Aorta (tissue), 5 donors: ENCODE measurements around the gene HDAC10. TPM values are rescaled to one million over a fixed set of nuclear protein-coding genes. Genes with fewer than 3 reads are reported as not detected.

Source experiments
- ATAC-seq: fragments of 200-7000 bp; cut with Tn5 transposase; one replicate; pipeline ENCODE4 v1.9.1; 2022; ENCODE audit warnings: moderate library complexity; ENCODE audit not compliant: low FRiP score
- DNase-seq, 2 donors: peaks; one replicate each; pipeline ENCODE4 v3.0.0-alpha.2; 2020
- H3K27ac ChIP-seq, 2 donors: one replicate each; pipeline ENCODE4 v1.5.1; 2013; ENCODE audit warnings: low read length in 2 of 2, mild to moderate bottlenecking in 2 of 2, moderate library complexity in 2 of 2, control low read depth in 1 of 2, inconsistent platforms in 1 of 2, low read depth in 1 of 2
- H3K27me3 ChIP-seq, 2 donors: one replicate each; pipeline ENCODE4 v1.6.1; 2013; ENCODE audit warnings: control low read depth in 1 of 2, low read length in 1 of 2, mild to moderate bottlenecking in 1 of 2, moderate library complexity in 1 of 2; ENCODE audit not compliant: insufficient read depth in 2 of 2, control insufficient read depth in 1 of 2
- H3K36me3 ChIP-seq, 2 donors: one replicate each; pipeline ENCODE4 v1.6.1; 2013; ENCODE audit warnings: control low read depth in 1 of 2, low read length in 1 of 2, mild to moderate bottlenecking in 1 of 2; ENCODE audit not compliant: insufficient read depth in 2 of 2, control insufficient read depth in 1 of 2
- H3K4me1 ChIP-seq, 2 donors: one replicate each; pipeline ENCODE4 v1.6.1; 2013; ENCODE audit warnings: low read length in 2 of 2, control low read depth in 1 of 2, mild to moderate bottlenecking in 1 of 2, moderate library complexity in 1 of 2; ENCODE audit not compliant: insufficient read depth in 2 of 2, control insufficient read depth in 1 of 2
- H3K4me3 ChIP-seq, 2 donors: one replicate each; pipeline ENCODE4 v1.5.1; 2013; ENCODE audit warnings: low read length in 2 of 2, control low read depth in 1 of 2, mild to moderate bottlenecking in 1 of 2
- H3K9me3 ChIP-seq: one replicate; pipeline ENCODE4 v1.6.1; 2013; ENCODE audit warnings: mild to moderate bottlenecking, low read length; ENCODE audit not compliant: control insufficient read depth
- WGBS, 2 donors: extraction: QIAGEN DNeasy Blood & Tissue Kit; methylation state at CpG; one replicate each; pipeline ENCODE4 v1.1.7; 2013; 5-methylcytosine and 5-hydroxymethylcytosine counted together
- intact Hi-C, 2 donors: fragments of 100-400 bp; cut with DNase I; formaldehyde crosslinking; loops; one replicate each; pipeline versions ENCODE4 v1.14.2 to v1.15.0; 2022
- polyA plus RNA-seq, 2 donors: library from polyadenylated mRNA; stranded (reverse); fragments of 200-250 nt; gene quantifications; one replicate each; pipeline ENCODE4 v1.2.3, GENCODE V29; 2013
- total RNA-seq, 2 donors: library from RNA; stranded (reverse); fragmentation: NEBNext Ultra II Directional; extraction: Animal tissue kit (Norgen Biotek cat#: 25700); gene quantifications; one replicate each; pipeline ENCODE4 v1.2.1, GENCODE V29; 2021
- donor health status: healthy with polysubstance abuse.
- donor health status: Bipolar disorder and iron deficiency.
- donor health status: DM: no; HTN: no; CAD: no.
- donor health status: DM: no; HTN: no; CAD: no.
- donor health status: DM: yes; HTN: yes; CAD: no.

The HDAC10 gene
- total and polyA plus RNA-seq, 4 donors: 5.5 to 57.3 (median 33.8) TPM

GRCh38 chr22:50213263-50213662 lies 37.8 kb downstream of the HDAC10 start:
- peaks cover 0 to 14% of the 10 kb centered on the region in 2 donors for H3K36me3 ChIP-seq
- intact Hi-C loops: no loop called here
- no peak overlapping the region for H3K4me3 ChIP-seq
- no peaks in the 10 kb centered on the region for H3K4me1 ChIP-seq
- no peak for DNase-seq
- H3K9me3 ChIP-seq: no peaks in the 10 kb centered on the region
- 96 to 98% methylated on average over 9 of the region's 9 CpGs for WGBS, 2 donors
- H3K27ac ChIP-seq: no peak overlapping the region
- no peak for ATAC-seq
- no peaks in the 10 kb centered on the region for H3K27me3 ChIP-seq

GRCh38 chr22:50211147-50211546 lies 39.9 kb downstream of the HDAC10 start:
- Histone ChIP-seq H3K4me1 (no peaks in the 10 kb centered on the region), H3K27ac (no peak overlapping the region), H3K27me3 (no peaks in the 10 kb centered on the region), H3K36me3 (peaks cover 0 to 5% of the 10 kb centered on the region in 2 donors), H3K4me3 (no peak overlapping the region), H3K9me3 (no peaks in the 10 kb centered on the region)
- no peak for DNase-seq
- ATAC-seq: no peak
- 89 to 90% methylated on average over 14 of the region's 14 CpGs for WGBS, 2 donors
- intact Hi-C loops: no loop called here

- ATAC-seq (no peak), DNase-seq (no peak)
- H3K36me3 ChIP-seq: peaks cover 0 to 5% of the 10 kb centered on the region in 2 donors
- intact Hi-C loops: no loop called here
- no peak overlapping the region for H3K27ac ChIP-seq
- WGBS, 2 donors: 90 to 91% methylated on average over 32 of the region's 32 CpGs
- H3K27me3 ChIP-seq: no peaks in the 10 kb centered on the region
- no peaks in the 10 kb centered on the region for H3K9me3 ChIP-seq
- H3K4me3 ChIP-seq: no peak overlapping the region
- H3K4me1 ChIP-seq: no peaks in the 10 kb centered on the region
Measured at GRCh38 chr22:50210378-50211139, 40.5 kb downstream of the HDAC10 start.

- Histone ChIP-seq H3K4me3 (no peak overlapping the region), H3K36me3 (peaks cover 0 to 5% of the 10 kb centered on the region in 2 donors), H3K27ac (no peak overlapping the region), H3K4me1 (no peaks in the 10 kb centered on the region), H3K27me3 (no peaks in the 10 kb centered on the region), H3K9me3 (no peaks in the 10 kb centered on the region)
- peak; percentile 80 to 88 for DNase-seq
- 61% methylated on average over 20 of the region's 20 CpGs for WGBS, 2 donors
- intact Hi-C loops: loop anchor here (5.0 to 10.0 kb wide), 4 partner anchors 58 to 285 kb away; partner anchors contain the start of gene PIM3 (in 1 of the 2)
- peak; percentile 61 for ATAC-seq
Measured at GRCh38 chr22:50209893-50210292, 41.2 kb downstream of the HDAC10 start.

GRCh38 chr22:50208939-50209892 lies 41.8 kb downstream of the HDAC10 start:
- H3K27ac ChIP-seq: no peak overlapping the region
- WGBS, 2 donors: 72% methylated on average over 31 of the region's 31 CpGs
- peaks cover 0 to 5% of the 10 kb centered on the region in 2 donors for H3K36me3 ChIP-seq
- H3K9me3 ChIP-seq: no peaks in the 10 kb centered on the region
- ATAC-seq (peak; percentile 14), DNase-seq (no peak)
- no peaks in the 10 kb centered on the region for H3K4me1 ChIP-seq
- intact Hi-C loops: loop anchor here (5.0 to 10.0 kb wide), 4 partner anchors 57 to 284 kb away; partner anchors contain the start of gene PIM3 (in 1 of the 2)
- no peaks in the 10 kb centered on the region for H3K27me3 ChIP-seq
- no peak overlapping the region for H3K4me3 ChIP-seq

GRCh38 chr22:50208430-50208938 lies 42.6 kb downstream of the HDAC10 start:
- H3K9me3 ChIP-seq: no peaks in the 10 kb centered on the region
- no peak overlapping the region for H3K4me3 ChIP-seq
- no peak overlapping the region for H3K27ac ChIP-seq
- 84 to 85% methylated on average over 21 to 22 of the region's 22 CpGs for WGBS, 2 donors
- peak in 1 of 2 donors; percentile 41 for DNase-seq
- no peaks in the 10 kb centered on the region for H3K27me3 ChIP-seq
- intact Hi-C loops: loop anchor here (5.0 to 10.0 kb wide), 4 partner anchors 56 to 284 kb away; partner anchors contain the start of gene PIM3 (in 1 of the 2)
- H3K4me1 ChIP-seq: no peaks in the 10 kb centered on the region
- ATAC-seq: no peak
- H3K36me3 ChIP-seq: peaks cover 0 to 5% of the 10 kb centered on the region in 2 donors

- Histone ChIP-seq H3K9me3 (no peaks in the 10 kb centered on the region), H3K36me3 (peaks cover 0 to 5% of the 10 kb centered on the region in 2 donors), H3K4me3 (no peak overlapping the region), H3K27ac (no peak overlapping the region), H3K27me3 (no peaks in the 10 kb centered on the region), H3K4me1 (no peaks in the 10 kb centered on the region)
- ATAC-seq (no peak), DNase-seq (peak in 1 of 2 donors; percentile 45)
- intact Hi-C loops: loop anchor here (5.0 to 10.0 kb wide), 4 partner anchors 55 to 283 kb away; partner anchors contain the start of gene PIM3 (in 1 of the 2)
- 73 to 79% methylated on average over 23 of the region's 23 CpGs for whole genome bisulfite sequencing, 2 donors
Measured at GRCh38 chr22:50207383-50208140, 43.5 kb downstream of the HDAC10 start.

GRCh38 chr22:50206599-50206998 lies 44.5 kb downstream of the HDAC10 start:
- Histone ChIP-seq H3K27me3 (no peaks in the 10 kb centered on the region), H3K4me3 (no peak overlapping the region), H3K36me3 (peaks cover 0 to 2% of the 10 kb centered on the region in 2 donors), H3K4me1 (no peaks in the 10 kb centered on the region), H3K9me3 (no peaks in the 10 kb centered on the region), H3K27ac (no peak overlapping the region)
- peak in 1 of 2 donors; percentile 66 for DNase-seq
- WGBS, 2 donors: 40 to 42% methylated on average over 10 of the region's 10 CpGs
- intact Hi-C loops: loop anchor here (5.0 to 10.0 kb wide), 4 partner anchors 54 to 282 kb away; partner anchors contain the start of gene PIM3 (in 1 of the 2)
- ATAC-seq: no peak
